Stomach (tissue), 4 donors: ENCODE data around the gene OR2M2.

Experiments used
- EP300 ChIP-seq: sonication (generic); formaldehyde crosslinking; IDR thresholded peaks from one replicate; pipeline ENCODE4 v1.6.1; 2017; ENCODE audit warnings: antibody characterized with exemption
- POLR2A ChIP-seq, 4 donors: fragments of 450-650 bp; IDR thresholded peaks; one replicate each; pipeline ENCODE4 v1.6.1; 2016; ENCODE audit warnings: antibody characterized with exemption in 4 of 4, control low read depth in 2 of 4, mild to moderate bottlenecking in 1 of 4, moderate library complexity in 1 of 4
- POLR2AphosphoS5 ChIP-seq, 3 donors: sonication (generic); formaldehyde crosslinking; IDR thresholded peaks; one replicate each; pipeline ENCODE4 v1.6.1; 2016; ENCODE audit warnings: antibody characterized with exemption in 3 of 3
- TF ChIP-seq, protein P1 (sequence below), 7 experiments: fragments of 450-650 bp in 4 of 7; fragments of 200-600 bp in 3 of 7; sonication (generic) in 3 of 7; IDR thresholded peaks; one replicate each; pipeline ENCODE4 v1.5.1; 2016 to 2019; ENCODE audit warnings: antibody characterized with exemption in 7 of 7, control low read depth in 2 of 7, mild to moderate bottlenecking in 1 of 7

DNA sequence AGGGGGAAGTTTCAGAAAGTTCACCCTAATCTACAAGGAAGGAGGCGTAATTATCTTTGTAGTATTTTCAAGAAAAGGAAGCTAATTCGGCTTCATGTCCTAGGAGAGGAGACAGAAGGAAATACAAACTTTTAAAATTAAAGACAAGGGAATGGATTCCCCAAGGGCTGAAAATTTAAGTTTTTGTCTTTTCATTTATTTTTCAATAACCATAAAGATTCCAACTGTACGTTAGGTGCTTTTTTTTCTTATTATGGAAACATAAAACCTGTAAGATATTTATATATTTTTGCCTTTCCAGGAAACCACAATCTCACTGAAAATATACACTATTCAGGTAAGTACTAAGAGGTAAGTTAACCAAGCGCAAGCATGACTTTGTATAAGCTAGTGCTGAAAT is 22.3 kb downstream of the OR2M2 start, which contains the start of gene OR2M3:
- no peak for TF ChIP-seq POLR2AphosphoS5 (IDR thresholded peaks at IDR 0.05)
- TF ChIP-seq, protein P1, sequence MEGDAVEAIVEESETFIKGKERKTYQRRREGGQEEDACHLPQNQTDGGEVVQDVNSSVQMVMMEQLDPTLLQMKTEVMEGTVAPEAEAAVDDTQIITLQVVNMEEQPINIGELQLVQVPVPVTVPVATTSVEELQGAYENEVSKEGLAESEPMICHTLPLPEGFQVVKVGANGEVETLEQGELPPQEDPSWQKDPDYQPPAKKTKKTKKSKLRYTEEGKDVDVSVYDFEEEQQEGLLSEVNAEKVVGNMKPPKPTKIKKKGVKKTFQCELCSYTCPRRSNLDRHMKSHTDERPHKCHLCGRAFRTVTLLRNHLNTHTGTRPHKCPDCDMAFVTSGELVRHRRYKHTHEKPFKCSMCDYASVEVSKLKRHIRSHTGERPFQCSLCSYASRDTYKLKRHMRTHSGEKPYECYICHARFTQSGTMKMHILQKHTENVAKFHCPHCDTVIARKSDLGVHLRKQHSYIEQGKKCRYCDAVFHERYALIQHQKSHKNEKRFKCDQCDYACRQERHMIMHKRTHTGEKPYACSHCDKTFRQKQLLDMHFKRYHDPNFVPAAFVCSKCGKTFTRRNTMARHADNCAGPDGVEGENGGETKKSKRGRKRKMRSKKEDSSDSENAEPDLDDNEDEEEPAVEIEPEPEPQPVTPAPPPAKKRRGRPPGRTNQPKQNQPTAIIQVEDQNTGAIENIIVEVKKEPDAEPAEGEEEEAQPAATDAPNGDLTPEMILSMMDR (IDR thresholded peaks at IDR 0.05), result no peak
- no peak for TF ChIP-seq EP300
- no peak for TF ChIP-seq POLR2A (IDR thresholded peaks at IDR 0.05)
